Liver (tissue), 3 donors: Measurements from ENCODE around the gene CHADL.

Experiments
- EGR1 ChIP-seq, 2 donors: IDR thresholded peaks; 2 replicates each; pipeline ENCODE4 v1.6.1; 2016 to 2018; ENCODE audit warnings: antibody characterized with exemption in 2 of 2, low read depth in 2 of 2
- GABPA ChIP-seq, 2 donors: IDR thresholded peaks in 1 of 2; conservative IDR thresholded peaks in 1 of 2; 2 replicates each; pipeline ENCODE4 v1.6.1; 2016; ENCODE audit warnings: antibody characterized with exemption in 2 of 2, mild to moderate bottlenecking in 1 of 2, moderate library complexity in 1 of 2
- JUND ChIP-seq, 2 donors: IDR thresholded peaks; 2 replicates each; pipeline ENCODE4 v1.6.1; 2016; ENCODE audit warnings: antibody characterized with exemption in 2 of 2
- RAD21 ChIP-seq, 2 donors: IDR thresholded peaks; 2 replicates each; pipeline ENCODE4 v1.6.1; 2016; ENCODE audit warnings: antibody characterized with exemption in 2 of 2, mild to moderate bottlenecking in 2 of 2
- TAF1 ChIP-seq: conservative IDR thresholded peaks from 2 replicates; pipeline ENCODE4 v1.6.1; 2016; ENCODE audit warnings: antibody characterized with exemption, mild to moderate bottlenecking
- YY1 ChIP-seq: IDR thresholded peaks from 2 replicates; pipeline ENCODE4 v1.6.1; 2016; ENCODE audit warnings: antibody characterized with exemption, mild to moderate bottlenecking
- TF ChIP-seq, protein P1 (sequence below): fragments of 150-350 bp; IDR thresholded peaks from 2 replicates; pipeline ENCODE4 v1.5.1; 2017; ENCODE audit warnings: improper control_type of control experiment, low read depth, low read length; ENCODE audit not compliant: missing input control
- TF ChIP-seq, protein P2 (sequence below): IDR thresholded peaks from 2 replicates; pipeline ENCODE4 v1.6.1; 2016; ENCODE audit warnings: antibody characterized with exemption, mild to moderate bottlenecking
- TF ChIP-seq, protein P3 (sequence below): IDR thresholded peaks from 2 replicates; pipeline ENCODE4 v1.6.1; 2016; ENCODE audit warnings: antibody characterized with exemption
- TF ChIP-seq, protein P4 (sequence below): IDR thresholded peaks from 2 replicates; pipeline ENCODE4 v1.6.1; 2016; ENCODE audit warnings: antibody characterized with exemption
- donor health status: healthy.
- donor health status: healthy.

DNA sequence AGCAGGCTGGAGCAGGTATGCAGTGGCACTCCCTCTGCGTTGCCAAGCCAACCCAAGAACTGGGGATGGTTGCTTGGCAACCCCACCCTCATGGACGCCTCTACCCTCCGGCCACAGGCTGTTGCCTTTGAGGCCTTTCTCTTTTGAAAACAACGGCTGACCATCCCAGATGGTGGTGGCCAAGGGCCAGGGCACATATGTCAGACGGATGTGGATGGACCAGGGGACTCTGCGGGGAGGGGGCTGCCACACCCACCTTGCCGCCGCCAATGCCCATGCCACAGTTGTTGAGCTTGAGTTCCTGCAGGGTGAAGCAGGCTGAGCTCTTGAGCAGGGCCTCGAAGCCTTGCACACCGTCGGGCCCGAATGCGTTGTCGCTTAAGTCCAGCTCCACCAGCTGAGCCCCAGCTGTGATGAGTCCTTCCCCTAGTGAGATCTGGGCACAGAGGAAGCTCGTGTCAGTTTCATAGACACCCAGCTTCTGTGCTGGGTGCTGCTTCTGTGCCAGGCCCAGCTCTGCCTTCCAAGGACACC is 23.7 kb upstream of the CHADL start:
- no peak for TF ChIP-seq TAF1
- TF ChIP-seq, protein P1, sequence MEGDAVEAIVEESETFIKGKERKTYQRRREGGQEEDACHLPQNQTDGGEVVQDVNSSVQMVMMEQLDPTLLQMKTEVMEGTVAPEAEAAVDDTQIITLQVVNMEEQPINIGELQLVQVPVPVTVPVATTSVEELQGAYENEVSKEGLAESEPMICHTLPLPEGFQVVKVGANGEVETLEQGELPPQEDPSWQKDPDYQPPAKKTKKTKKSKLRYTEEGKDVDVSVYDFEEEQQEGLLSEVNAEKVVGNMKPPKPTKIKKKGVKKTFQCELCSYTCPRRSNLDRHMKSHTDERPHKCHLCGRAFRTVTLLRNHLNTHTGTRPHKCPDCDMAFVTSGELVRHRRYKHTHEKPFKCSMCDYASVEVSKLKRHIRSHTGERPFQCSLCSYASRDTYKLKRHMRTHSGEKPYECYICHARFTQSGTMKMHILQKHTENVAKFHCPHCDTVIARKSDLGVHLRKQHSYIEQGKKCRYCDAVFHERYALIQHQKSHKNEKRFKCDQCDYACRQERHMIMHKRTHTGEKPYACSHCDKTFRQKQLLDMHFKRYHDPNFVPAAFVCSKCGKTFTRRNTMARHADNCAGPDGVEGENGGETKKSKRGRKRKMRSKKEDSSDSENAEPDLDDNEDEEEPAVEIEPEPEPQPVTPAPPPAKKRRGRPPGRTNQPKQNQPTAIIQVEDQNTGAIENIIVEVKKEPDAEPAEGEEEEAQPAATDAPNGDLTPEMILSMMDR = no peak
- TF ChIP-seq EGR1 (IDR thresholded peaks at IDR 0.05; ENCODE audit: low read depth in 2 of 2) = no peak
- TF ChIP-seq, protein P2, sequence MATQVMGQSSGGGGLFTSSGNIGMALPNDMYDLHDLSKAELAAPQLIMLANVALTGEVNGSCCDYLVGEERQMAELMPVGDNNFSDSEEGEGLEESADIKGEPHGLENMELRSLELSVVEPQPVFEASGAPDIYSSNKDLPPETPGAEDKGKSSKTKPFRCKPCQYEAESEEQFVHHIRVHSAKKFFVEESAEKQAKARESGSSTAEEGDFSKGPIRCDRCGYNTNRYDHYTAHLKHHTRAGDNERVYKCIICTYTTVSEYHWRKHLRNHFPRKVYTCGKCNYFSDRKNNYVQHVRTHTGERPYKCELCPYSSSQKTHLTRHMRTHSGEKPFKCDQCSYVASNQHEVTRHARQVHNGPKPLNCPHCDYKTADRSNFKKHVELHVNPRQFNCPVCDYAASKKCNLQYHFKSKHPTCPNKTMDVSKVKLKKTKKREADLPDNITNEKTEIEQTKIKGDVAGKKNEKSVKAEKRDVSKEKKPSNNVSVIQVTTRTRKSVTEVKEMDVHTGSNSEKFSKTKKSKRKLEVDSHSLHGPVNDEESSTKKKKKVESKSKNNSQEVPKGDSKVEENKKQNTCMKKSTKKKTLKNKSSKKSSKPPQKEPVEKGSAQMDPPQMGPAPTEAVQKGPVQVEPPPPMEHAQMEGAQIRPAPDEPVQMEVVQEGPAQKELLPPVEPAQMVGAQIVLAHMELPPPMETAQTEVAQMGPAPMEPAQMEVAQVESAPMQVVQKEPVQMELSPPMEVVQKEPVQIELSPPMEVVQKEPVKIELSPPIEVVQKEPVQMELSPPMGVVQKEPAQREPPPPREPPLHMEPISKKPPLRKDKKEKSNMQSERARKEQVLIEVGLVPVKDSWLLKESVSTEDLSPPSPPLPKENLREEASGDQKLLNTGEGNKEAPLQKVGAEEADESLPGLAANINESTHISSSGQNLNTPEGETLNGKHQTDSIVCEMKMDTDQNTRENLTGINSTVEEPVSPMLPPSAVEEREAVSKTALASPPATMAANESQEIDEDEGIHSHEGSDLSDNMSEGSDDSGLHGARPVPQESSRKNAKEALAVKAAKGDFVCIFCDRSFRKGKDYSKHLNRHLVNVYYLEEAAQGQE = no peak
- TF ChIP-seq, protein P3, sequence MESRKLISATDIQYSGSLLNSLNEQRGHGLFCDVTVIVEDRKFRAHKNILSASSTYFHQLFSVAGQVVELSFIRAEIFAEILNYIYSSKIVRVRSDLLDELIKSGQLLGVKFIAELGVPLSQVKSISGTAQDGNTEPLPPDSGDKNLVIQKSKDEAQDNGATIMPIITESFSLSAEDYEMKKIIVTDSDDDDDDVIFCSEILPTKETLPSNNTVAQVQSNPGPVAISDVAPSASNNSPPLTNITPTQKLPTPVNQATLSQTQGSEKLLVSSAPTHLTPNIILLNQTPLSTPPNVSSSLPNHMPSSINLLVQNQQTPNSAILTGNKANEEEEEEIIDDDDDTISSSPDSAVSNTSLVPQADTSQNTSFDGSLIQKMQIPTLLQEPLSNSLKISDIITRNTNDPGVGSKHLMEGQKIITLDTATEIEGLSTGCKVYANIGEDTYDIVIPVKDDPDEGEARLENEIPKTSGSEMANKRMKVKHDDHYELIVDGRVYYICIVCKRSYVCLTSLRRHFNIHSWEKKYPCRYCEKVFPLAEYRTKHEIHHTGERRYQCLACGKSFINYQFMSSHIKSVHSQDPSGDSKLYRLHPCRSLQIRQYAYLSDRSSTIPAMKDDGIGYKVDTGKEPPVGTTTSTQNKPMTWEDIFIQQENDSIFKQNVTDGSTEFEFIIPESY = no peak
- no peak for TF ChIP-seq RAD21 (IDR thresholded peaks at IDR 0.05)
- no peak for TF ChIP-seq JUND (IDR thresholded peaks at IDR 0.05)
- TF ChIP-seq, protein P4, sequence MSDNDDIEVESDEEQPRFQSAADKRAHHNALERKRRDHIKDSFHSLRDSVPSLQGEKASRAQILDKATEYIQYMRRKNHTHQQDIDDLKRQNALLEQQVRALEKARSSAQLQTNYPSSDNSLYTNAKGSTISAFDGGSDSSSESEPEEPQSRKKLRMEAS = no peak
- TF ChIP-seq GABPA (IDR thresholded peaks at IDR 0.05 in 1 of 2, conservative IDR thresholded peaks at IDR 0.05 in 1 of 2) = no peak
- TF ChIP-seq YY1 = no peak
